Ecto neural progenitor cell (in vitro differentiated cells): Measurements from ENCODE around the gene COLEC12.
"Not testable (repeated sequence)": the region's sequence is repeated elsewhere in the genome, so short reads cannot be mapped to it uniquely, and the experiment has no call there.

Experiments used
- DNase-seq: peaks from one replicate; pipeline ENCODE4 v3.0.0-alpha.2; 2018; ENCODE audit warnings: low spot score

Gene COLEC12

GRCh38 chr18:407626-408224 is 92.8 kb downstream of the COLEC12 start:
- no peak for DNase-seq

DNA sequence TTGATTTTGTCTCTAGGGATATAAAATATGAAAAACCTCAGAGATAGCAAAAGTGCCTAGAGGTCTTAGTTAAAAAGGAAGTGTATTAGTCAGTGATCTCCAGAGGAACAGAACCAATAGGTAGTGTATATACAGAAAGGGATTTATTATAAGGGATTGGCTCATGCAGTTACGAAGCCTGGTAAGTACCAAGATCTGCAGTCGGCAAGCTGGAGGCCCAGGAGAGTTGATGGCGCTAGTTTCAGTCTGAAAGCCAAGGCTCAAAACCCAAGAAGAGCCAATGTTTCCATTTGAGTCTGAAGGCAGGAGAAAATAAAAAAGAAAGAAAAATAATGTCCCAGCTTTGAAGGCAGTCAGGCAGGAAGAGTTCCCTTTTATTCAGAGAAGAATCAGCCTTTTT is 93.3 kb downstream of the COLEC12 start:
- no peak for DNase-seq

GRCh38 chr18:406677-407076 is 93.8 kb downstream of the COLEC12 start:
- DNase-seq = no peak

DNA sequence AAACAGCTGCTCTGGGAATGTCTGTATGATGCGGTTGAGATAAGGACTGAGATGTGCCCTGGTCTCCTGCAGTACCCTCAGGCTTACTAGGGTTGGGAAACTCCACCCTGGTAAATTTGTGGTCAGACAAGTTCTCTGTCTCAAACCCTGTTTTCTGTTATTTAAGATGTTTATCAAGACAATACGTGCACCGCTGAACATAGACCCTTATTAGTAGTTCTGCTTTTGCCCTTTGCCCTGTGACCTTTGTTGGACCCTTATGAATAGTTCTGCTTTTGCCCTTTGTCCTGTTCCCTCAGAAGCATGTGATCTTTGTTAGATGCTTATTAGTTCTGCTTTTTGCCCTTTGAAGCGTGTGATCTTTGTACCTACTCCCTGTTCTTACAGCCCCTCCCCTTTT is 95.5 kb downstream of the COLEC12 start:
- DNase-seq = not testable (repeated sequence)

- DNase-seq = no peak
Measured at GRCh38 chr18:404061-404636, 96.4 kb downstream of the COLEC12 start.

DNA sequence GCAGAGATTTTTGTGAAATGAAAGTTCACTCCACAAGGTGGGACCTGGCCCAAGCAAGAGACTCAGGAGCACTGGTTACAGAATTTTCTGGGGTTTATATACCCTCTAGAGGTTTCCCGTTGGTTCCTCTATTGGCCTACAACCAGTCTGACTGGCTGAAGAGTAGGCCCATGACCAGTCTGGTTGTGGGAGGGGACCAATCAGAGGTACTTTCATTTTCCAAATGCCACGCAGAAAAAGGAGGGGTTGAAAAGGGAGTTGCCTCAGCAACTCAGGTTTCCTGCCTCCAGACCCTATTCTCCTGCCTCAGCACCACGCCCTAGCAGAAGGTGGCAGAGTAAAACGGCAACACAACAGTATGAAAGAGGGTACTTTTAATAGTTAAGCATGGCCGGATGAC is 98.4 kb downstream of the COLEC12 start:
- DNase-seq = no peak

GRCh38 chr18:400456-400855 is 100.0 kb downstream of the COLEC12 start:
- no peak for DNase-seq

GRCh38 chr18:399631-400135 is 100.8 kb downstream of the COLEC12 start:
- no peak for DNase-seq

DNA sequence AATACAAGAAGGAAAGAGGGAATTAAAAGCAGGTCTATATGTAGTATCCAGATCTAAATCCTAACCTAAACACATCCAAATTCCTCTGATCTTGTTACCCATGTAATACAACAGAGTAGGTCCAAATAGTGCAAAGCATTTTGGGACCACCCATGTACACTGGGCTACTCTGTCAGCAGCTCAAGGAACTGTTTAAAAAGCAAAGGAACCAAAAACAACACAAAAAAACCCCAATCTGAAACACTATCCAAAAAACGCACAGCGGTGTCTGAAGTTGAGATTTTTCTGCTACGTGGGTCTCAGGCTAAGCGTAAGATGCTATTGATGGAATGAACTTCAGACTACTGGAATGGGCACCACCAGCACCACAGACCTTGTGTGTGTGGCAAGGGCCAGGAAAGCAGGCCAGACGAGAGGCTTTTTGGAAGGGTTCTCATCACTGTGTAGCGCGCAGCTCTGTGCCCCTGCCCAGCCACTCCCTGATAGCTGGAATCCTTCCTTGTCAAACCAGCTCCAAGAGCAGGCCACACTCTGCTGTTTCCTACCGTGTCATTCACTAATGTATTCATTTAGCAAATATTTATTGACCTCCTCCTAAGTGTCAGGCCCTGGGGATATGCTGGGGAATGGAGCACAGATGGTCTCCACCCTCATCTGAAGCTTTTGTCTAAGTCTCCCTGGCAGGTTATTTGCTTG is 101.4 kb downstream of the COLEC12 start:
- no peak for DNase-seq

DNA sequence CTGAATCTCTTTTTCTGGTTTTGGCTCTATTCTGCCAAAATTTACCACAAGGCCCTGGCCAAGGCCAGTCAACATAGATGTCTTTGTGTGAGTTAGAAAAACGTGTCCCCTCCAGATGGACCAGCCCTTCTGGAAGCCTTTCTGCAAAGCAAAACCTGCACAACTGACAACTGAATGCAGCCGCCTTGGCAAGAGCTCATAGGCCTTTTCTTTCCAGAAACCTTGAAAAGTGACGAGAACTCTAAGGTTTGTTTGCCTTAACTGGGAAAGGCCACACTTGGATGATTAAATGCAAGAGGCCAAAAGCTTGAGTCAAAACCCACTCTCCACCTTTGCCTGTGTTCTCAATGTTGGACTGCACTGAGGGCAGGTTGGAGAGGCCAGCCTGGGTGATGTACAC is 103.9 kb downstream of the COLEC12 start:
- no peak for DNase-seq

DNA sequence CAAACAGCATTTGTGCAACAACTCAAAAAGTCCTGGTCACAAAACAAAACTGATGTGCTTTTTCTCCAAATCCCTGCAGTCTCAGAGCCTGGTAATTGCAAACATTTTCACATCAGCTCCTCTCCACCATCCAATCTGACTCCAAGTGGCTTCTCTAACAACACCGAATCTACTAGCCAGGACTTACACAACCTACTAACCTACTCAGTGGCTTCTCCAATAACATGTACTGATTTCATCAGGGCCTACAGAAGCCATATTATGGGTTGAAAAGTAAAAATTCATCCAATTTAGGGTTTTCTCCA is 104.3 kb downstream of the COLEC12 start:
- no peak for DNase-seq

- DNase-seq = no peak
Measured at GRCh38 chr18:395456-396250, 104.8 kb downstream of the COLEC12 start.

GRCh38 chr18:394987-395362 is 105.5 kb downstream of the COLEC12 start:
- no peak for DNase-seq

DNA sequence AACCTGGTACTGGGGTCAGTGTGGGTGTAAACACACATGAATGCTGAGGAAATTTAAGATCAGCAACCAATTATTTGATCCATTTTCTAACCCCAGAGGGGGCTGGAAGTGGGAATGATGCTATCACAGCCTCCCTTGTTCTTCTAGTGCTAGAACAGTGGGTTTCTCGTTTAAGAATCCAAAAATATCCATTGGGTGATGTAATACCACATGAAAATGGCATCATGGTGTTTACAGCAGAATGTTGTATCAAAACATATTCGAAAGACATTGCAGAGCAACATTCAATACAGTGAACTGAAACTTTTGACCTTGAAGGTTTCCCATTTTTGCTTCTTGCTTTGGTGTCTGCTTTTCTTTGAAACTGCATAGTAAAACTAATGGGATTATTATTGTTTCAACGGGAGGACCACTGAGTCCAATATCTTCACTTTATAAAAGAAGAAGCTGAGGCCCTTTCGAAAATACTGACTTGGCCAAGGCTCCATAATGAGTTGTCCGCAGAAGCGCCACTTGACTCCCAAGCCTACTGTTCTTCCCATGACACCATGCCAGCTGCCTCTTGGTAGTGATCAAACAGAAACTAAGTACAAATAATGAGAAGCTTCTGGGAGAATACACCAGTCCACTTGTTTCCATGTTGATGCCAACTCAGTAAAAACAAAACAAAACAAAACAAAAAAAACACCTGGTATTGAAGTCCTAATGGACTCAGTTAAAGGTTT is 106.1 kb downstream of the COLEC12 start:
- DNase-seq = no peak

GRCh38 chr18:393574-393957 is 106.9 kb downstream of the COLEC12 start:
- no peak for DNase-seq

DNA sequence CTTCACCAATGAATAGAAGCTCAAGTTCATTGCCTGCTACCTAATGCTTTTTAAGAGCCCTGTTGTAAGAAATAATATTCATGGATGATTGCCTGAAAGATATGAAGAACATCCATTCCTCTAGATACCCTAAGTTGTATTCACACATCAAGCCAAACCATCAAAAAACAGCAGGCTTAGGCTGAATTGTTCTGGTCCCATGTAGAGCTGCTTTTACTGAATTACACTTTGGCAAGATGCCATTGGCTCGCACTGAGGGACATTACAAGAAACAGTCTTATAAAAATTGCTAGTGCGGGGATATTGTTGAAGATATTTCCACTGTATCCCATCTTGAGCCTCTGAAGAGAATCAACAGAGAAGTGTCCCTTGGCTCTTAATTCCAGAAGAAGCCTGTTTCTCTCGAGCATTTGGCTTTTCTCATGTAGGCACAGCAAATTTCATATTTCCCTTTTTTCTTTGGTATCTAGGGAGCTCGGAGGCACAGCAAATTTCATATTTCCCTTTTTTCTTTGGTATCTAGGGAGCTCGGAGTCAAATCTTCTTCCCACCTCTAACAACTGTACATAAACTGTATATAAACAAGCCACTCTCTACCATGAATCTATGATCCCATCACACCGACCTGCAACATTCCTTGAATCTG is 107.5 kb downstream of the COLEC12 start:
- DNase-seq = no peak

DNA sequence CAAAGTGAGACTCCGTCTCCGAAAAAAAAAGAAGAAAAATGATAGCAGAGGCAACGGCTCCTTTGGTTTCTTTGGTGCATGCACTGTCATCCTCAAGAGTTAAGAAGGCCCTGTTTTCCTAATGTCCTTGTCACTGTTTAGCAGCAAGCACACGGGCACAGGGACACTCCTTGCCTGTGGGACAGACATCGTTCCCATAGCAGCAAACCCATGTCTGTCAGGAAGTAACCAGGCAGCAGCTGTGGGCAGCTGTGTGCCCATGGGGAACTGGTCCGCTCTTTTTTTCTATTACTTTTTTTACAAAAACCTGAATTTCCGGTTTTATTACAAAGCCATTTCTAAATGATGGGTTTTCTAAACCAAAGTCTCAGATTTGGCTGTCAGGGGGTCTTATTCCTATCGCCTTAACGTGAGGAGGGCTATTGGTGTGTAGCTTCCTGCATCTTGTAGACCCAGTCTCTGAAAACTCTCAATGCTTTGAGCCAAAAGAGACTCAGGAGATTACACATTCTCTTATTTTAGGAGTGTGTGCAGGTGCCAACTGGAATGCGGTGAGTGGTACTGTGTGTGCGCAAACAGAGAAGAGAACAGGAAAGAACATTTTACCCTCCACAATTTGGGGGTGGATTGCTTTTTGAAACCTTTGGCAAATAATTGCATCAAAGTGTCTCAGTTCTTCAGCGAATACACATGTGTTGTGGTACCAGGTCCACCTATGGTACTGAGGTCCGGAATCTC is 109.6 kb downstream of the COLEC12 start:
- DNase-seq = no peak

DNA sequence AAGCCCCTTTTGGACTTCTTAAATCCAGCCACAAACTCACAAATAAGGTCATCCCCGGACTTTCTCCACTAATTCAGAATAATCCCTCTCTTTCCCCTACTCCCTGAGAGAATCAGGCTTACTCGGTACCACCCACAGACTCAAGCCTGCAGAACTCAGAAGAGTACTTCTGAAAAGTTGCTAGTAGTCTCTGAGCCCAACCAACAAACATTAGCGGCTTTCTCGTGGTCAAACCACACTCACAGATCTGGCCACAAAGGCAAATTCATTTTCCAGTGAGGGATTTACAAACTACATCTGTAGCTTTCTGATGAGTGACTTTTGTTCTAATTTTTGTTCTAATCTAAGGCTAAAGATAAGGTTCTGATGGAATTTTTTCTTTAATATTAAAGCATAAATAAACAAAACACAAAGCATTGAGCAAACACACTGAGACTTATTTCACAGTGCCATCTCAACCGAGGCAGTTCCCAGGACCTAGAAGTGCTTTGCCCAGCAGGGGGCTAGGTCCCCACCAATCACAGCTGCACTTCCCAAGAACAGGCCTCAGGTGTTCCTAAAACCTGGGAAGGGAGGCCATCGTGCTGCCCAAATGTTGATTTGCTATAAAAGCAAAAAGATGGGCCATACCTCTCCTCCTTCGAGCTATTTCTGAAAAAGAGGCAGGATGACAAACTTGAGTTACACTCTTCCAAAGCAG is 110.7 kb downstream of the COLEC12 start:
- no peak for DNase-seq

DNA sequence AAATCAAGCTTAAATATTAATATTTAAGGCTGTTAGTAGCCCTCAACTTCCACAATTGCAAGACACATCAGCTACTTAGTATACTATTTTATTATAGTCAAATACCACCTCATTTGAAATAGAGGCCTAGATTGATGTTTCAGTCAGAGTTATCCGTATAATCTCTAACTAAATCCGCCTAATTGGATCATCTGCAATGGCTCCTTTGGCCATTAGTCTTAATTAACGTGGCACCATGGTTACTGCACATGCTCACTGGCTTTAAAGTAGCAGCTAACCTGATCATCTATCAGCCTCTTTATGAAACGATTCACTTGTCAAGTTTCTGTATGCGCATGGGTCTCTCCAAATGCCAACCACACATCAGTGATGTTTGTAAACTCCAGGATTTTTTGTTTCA is 112.3 kb downstream of the COLEC12 start:
- no peak for DNase-seq

DNA sequence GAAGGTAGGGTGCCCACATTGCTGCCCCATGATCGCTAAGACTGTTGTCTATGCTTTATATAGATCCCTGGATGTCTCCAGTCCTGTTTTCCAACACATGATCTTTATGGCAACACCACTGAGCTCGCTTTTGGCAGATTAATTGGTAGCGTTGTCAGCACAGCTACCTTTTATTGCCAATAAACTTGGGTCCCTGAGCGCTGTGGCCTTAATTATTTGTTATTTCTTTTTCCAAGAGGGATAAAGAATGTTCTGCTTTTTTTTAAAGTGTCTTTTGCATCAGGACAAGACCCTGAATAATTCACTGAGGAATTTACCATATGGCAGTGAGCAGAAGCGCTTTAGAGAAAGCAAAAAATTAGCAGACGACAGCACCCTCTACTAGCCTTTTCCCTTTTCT is 113.5 kb downstream of the COLEC12 start:
- no peak for DNase-seq
